Left lung (tissue), 10 donors: ENCODE data around the gene CCIN. TPM values are rescaled to one million over a fixed set of nuclear protein-coding genes. Genes with fewer than 3 reads are reported as not detected.

Experiments
- ATAC-seq: fragments of 200-7000 bp; cut with Tn5 transposase; one replicate; pipeline ENCODE4 v1.9.1; 2020; ENCODE audit warnings: moderate library complexity
- DNase-seq, 4 donors: peaks; one replicate each; pipeline ENCODE4 v3.0.0-alpha.2; 2013 to 2020
- H3K27ac ChIP-seq, 2 donors: fragments of 200-600 bp; sonication (generic) in 1 of 2; one replicate each; pipeline versions ENCODE4 v1.5.0 to v1.8.0; 2020 to 2021
- H3K27me3 ChIP-seq, 2 donors: fragments of 200-600 bp; sonication (generic) in 1 of 2; one replicate each; pipeline versions ENCODE4 v1.5.0 to v1.8.0; 2020 to 2021
- H3K36me3 ChIP-seq, 2 donors: fragments of 200-600 bp; sonication (generic) in 1 of 2; one replicate each; pipeline versions ENCODE4 v1.5.0 to v1.8.0; 2020 to 2021
- H3K4me1 ChIP-seq, 2 donors: fragments of 200-600 bp; one replicate each; pipeline ENCODE4 v1.8.0; 2021
- H3K4me3 ChIP-seq, 2 donors: fragments of 200-600 bp; sonication (generic) in 1 of 2; one replicate each; pipeline versions ENCODE4 v1.5.0 to v1.8.0; 2020 to 2021; ENCODE audit warnings: mild to moderate bottlenecking in 1 of 2
- H3K9me3 ChIP-seq, 2 donors: fragments of 200-600 bp; sonication (generic) in 1 of 2; one replicate each; pipeline versions ENCODE4 v1.5.0 to v1.8.0; 2020 to 2021
- CTCF ChIP-seq, 2 donors: fragments of 200-600 bp; sonication (generic) in 1 of 2; IDR thresholded peaks; one replicate each; pipeline versions ENCODE4 v1.5.0 to v1.8.0; 2021; ENCODE audit warnings: antibody characterized with exemption in 2 of 2
- intact Hi-C, 2 donors: fragments of 100-400 bp; cut with DNase I; formaldehyde crosslinking; loops; one replicate each; pipeline versions ENCODE4 v1.11.2 to v1.14.2; 2022
- polyA plus RNA-seq, 6 donors: library from polyadenylated mRNA; unstranded; fragments of 120-200 nt; gene quantifications; one replicate each; pipeline ENCODE4 v1.2.1, GENCODE V29; 2013; ENCODE audit not compliant: insufficient read length in 6 of 6
- total RNA-seq, 2 donors: library from RNA; stranded (reverse); fragmentation: NEBNext Ultra II Directional; extraction: Animal tissue kit (Norgen Biotek cat#: 25700); gene quantifications; one replicate each; pipeline ENCODE4 v1.2.1, GENCODE V29; 2021
- donor health status: DM: no; HTN: yes; CAD: no.
- donor health status: DM: no; HTN: no; CAD: no.

The CCIN gene
- total and polyA plus RNA-seq, 8 donors: 0.13 to 1.5 (median 0.18) TPM; not detected in 2

GRCh38 chr9:36146651-36147050 is 22.5 kb upstream of the CCIN start:
- no peaks in the 10 kb centered on the region for H3K27me3 ChIP-seq
- H3K4me3 ChIP-seq: no peak overlapping the region
- intact Hi-C loops: no loop called here
- no peak for DNase-seq
- no peaks in the 10 kb centered on the region for H3K9me3 ChIP-seq
- TF ChIP-seq CTCF (IDR thresholded peaks at IDR 0.05): no peak
- peaks cover 0 to 41% of the 10 kb centered on the region in 2 donors for H3K36me3 ChIP-seq
- peak overlapping the region in 1 of 2 donors; percentile 98 for H3K27ac ChIP-seq
- peaks cover 19 to 100% of the 10 kb centered on the region in 2 donors for H3K4me1 ChIP-seq
- ATAC-seq: no peak

GRCh38 chr9:36147441-36148175 is 21.6 kb upstream of the CCIN start:
- H3K4me1 ChIP-seq: peaks cover 23 to 100% of the 10 kb centered on the region in 2 donors
- ATAC-seq (no peak), DNase-seq (no peak)
- no peaks in the 10 kb centered on the region for H3K9me3 ChIP-seq
- H3K27ac ChIP-seq: peak overlapping the region in 1 of 2 donors; percentile 98
- intact Hi-C loops: no loop called here
- H3K27me3 ChIP-seq: no peaks in the 10 kb centered on the region
- no peak overlapping the region for H3K4me3 ChIP-seq
- H3K36me3 ChIP-seq: peaks cover 0 to 33% of the 10 kb centered on the region in 2 donors
- TF ChIP-seq CTCF (IDR thresholded peaks at IDR 0.05): no peak

GRCh38 chr9:36148311-36149051 is 20.7 kb upstream of the CCIN start:
- peak in 3 of 4 donors; percentile 66 to 95 (median 93) for DNase-seq
- no peaks in the 10 kb centered on the region for H3K27me3 ChIP-seq
- H3K4me1 ChIP-seq: peaks cover 16 to 100% of the 10 kb centered on the region in 2 donors
- no peak overlapping the region for H3K4me3 ChIP-seq
- H3K9me3 ChIP-seq: no peaks in the 10 kb centered on the region
- no peak for TF ChIP-seq CTCF (IDR thresholded peaks at IDR 0.05)
- H3K36me3 ChIP-seq: peaks cover 0 to 33% of the 10 kb centered on the region in 2 donors
- peak overlapping the region; percentile 62 to 98 for H3K27ac ChIP-seq
- peak; percentile 68 for ATAC-seq
- intact Hi-C loops: no loop called here

GRCh38 chr9:36149197-36149596 is 20.0 kb upstream of the CCIN start:
- no peaks in the 10 kb centered on the region for H3K9me3 ChIP-seq
- H3K4me3 ChIP-seq: no peak overlapping the region
- H3K4me1 ChIP-seq: peaks cover 16 to 100% of the 10 kb centered on the region in 2 donors
- H3K27ac ChIP-seq: peak overlapping the region; percentile 62 to 98
- no peak for TF ChIP-seq CTCF (IDR thresholded peaks at IDR 0.05)
- ATAC-seq: peak; percentile 26
- peaks cover 0 to 33% of the 10 kb centered on the region in 2 donors for H3K36me3 ChIP-seq
- intact Hi-C loops: no loop called here
- DNase-seq: no peak
- H3K27me3 ChIP-seq: no peaks in the 10 kb centered on the region
